SIG-M5 treated with dmso at 0.1 percent for 504 hours (cell line): ENCODE measurements around the gene TACC2.

Experiments
- DNase-seq: peaks from one replicate; lab custom pipeline; 2025; ENCODE audit not compliant: unreplicated experiment; lab: John Stamatoyannopoulos, UW

Gene TACC2

GRCh38 chr10:122288262-122288661 lies 299.3 kb downstream of the TACC2 start:
- DNase-seq = no peak

GRCh38 chr10:122288917-122289316 lies 300.0 kb downstream of the TACC2 start:
- DNase-seq = no peak

- no peak for DNase-seq
Measured at GRCh38 chr10:122290334-122290733, 301.4 kb downstream of the TACC2 start.

- DNase-seq = no peak
Measured at GRCh38 chr10:122290833-122291532, 302.0 kb downstream of the TACC2 start.

GRCh38 chr10:122291739-122292138 lies 302.8 kb downstream of the TACC2 start:
- no peak for DNase-seq

- DNase-seq = no peak
Measured at GRCh38 chr10:122292376-122292775, 303.4 kb downstream of the TACC2 start.

GRCh38 chr10:122293156-122293960 lies 304.4 kb downstream of the TACC2 start:
- no peak for DNase-seq

- no peak for DNase-seq
Measured at GRCh38 chr10:122293961-122294380, 305.0 kb downstream of the TACC2 start.

- DNase-seq = no peak
Measured at GRCh38 chr10:122294511-122295450, 305.8 kb downstream of the TACC2 start.

- DNase-seq = no peak
Measured at GRCh38 chr10:122295451-122295809, 306.5 kb downstream of the TACC2 start.

GRCh38 chr10:122296363-122297120 lies 307.6 kb downstream of the TACC2 start:
- DNase-seq = no peak

- no peak for DNase-seq
Measured at GRCh38 chr10:122297583-122297982, 308.6 kb downstream of the TACC2 start.

- DNase-seq = no peak
Measured at GRCh38 chr10:122298206-122298597, 309.2 kb downstream of the TACC2 start.

GRCh38 chr10:122298598-122299301 lies 309.8 kb downstream of the TACC2 start:
- peak; percentile 58 for DNase-seq

- no peak for DNase-seq
Measured at GRCh38 chr10:122299423-122300075, 310.6 kb downstream of the TACC2 start.

- DNase-seq = no peak
Measured at GRCh38 chr10:122301055-122301810, 312.3 kb downstream of the TACC2 start.

- no peak for DNase-seq
Measured at GRCh38 chr10:122301811-122302115, 312.8 kb downstream of the TACC2 start.

- DNase-seq = no peak
Measured at GRCh38 chr10:122302315-122302714, 313.4 kb downstream of the TACC2 start.
